K562 (cell line): ENCODE results near the gene IL17REL. TPM values are rescaled to one million over a fixed set of nuclear protein-coding genes. Genes with fewer than 3 reads are reported as not detected.

Experiments used
- ATAC-seq: fragments of 200-7000 bp; cut with Tn5 transposase; 3 replicates; pipeline ENCODE4 v1.9.1; 2020; ENCODE audit warnings: moderate library complexity
- BruUV-seq: library from RNA; stranded (reverse); fragments of 400-500 nt; replicated peaks from 2 replicates; lab custom pipeline; 2021; lab: Mats Ljungman, UMichigan
- CTCF ChIA-PET: fragments of 300-600 bp; formaldehyde crosslinking; extraction: SDS; loops from one replicate; lab custom pipeline; 2021; ENCODE audit warnings: low intra/inter-chr PET ratio; lab: Yijun Ruan, JAX
- POLR2A ChIA-PET: fragments of 300-600, 350-650 bp; sonication (Branson Sonifier 250); formaldehyde crosslinking; extraction: SDS; loops from one replicate; lab custom pipeline; 2021; ENCODE audit warnings: antibody characterized with exemption, inconsistent platforms; lab: Yijun Ruan, JAX
- DNase-seq, 4 experiments: peaks; one replicate each; pipeline versions ENCODE4 v3.0.0 to v3.0.0-alpha.2; 2011 to 2018; ENCODE audit warnings: low spot score in 3 of 4, mixed read lengths in 3 of 4; ENCODE audit errors: extremely low read depth in 1 of 4
- FAIRE-seq: peaks from 2 replicates; lab custom pipeline; 2011; peaks lifted over from hg19 to GRCh38; lab: Jason Lieb, UNC
- H2AFZ ChIP-seq: 2 replicates; pipeline ENCODE4 v1.6.0; 2011; ENCODE audit warnings: low read depth, low read length, control low read depth, inconsistent platforms
- H3K27ac ChIP-seq: fragments of 200-600 bp; 3 replicates; pipeline ENCODE4 v1.8.0; 2011; ENCODE audit warnings: low read depth, mild to moderate bottlenecking, control low read depth, inconsistent platforms, low read length, moderate library complexity, mixed read lengths; ENCODE audit errors: extremely low read depth
- H3K27me3 ChIP-seq, 2 experiments: fragments of 300-600 bp in 1 of 2; 2 replicates in 1 of 2; 3 replicates in 1 of 2; pipeline versions ENCODE4 v1.6.0 to v1.8.0; 2011; ENCODE audit warnings: inconsistent platforms in 2 of 2, low read length in 2 of 2, mild to moderate bottlenecking in 1 of 2, mixed read lengths in 1 of 2, moderate library complexity in 1 of 2; ENCODE audit not compliant: control insufficient read depth in 2 of 2, insufficient read depth in 2 of 2
- H3K36me3 ChIP-seq: fragments of 300-600 bp; 3 replicates; pipeline ENCODE4 v1.8.0; 2011; ENCODE audit warnings: mild to moderate bottlenecking, low read length, inconsistent platforms; ENCODE audit not compliant: control insufficient read depth, insufficient read depth
- H3K4me1 ChIP-seq, 2 experiments: fragments of 200-600 bp in 1 of 2; replicated peaks in 1 of 2; 2 replicates in 1 of 2; 3 replicates in 1 of 2; pipeline versions ENCODE4 v1.5.1 to v1.8.0; 2011; ENCODE audit warnings: inconsistent platforms in 2 of 2, low read length in 2 of 2, mild to moderate bottlenecking in 1 of 2, mixed read lengths in 1 of 2, moderate library complexity in 1 of 2; ENCODE audit not compliant: control insufficient read depth in 2 of 2, insufficient read depth in 2 of 2
- H3K4me2 ChIP-seq: 2 replicates; pipeline ENCODE4 v1.6.1; 2011; ENCODE audit warnings: low read length, control low read depth, inconsistent platforms, mixed read lengths; ENCODE audit not compliant: insufficient read depth
- H3K4me3 ChIP-seq: fragments of 200-600 bp; sonication (generic), shearing (Covaris generic); 2 replicates; pipeline ENCODE4 v1.5.1; 2016; ENCODE audit warnings: control low read depth, inconsistent platforms
- H3K79me2 ChIP-seq: fragments of 200-600 bp; 3 replicates; pipeline ENCODE4 v1.8.0; 2011; ENCODE audit warnings: low read length, inconsistent platforms; ENCODE audit not compliant: control insufficient read depth, insufficient read depth
- H3K9ac ChIP-seq, 2 experiments: 2 replicates each; pipeline versions ENCODE4 v1.6.0 to v1.6.1; 2011; ENCODE audit warnings: low read depth in 2 of 2, low read length in 2 of 2, control low read depth in 1 of 2, inconsistent platforms in 1 of 2, mild to moderate bottlenecking in 1 of 2, mixed read lengths in 1 of 2; ENCODE audit not compliant: insufficient read depth in 1 of 2
- H3K9me1 ChIP-seq: one replicate; pipeline ENCODE4 v1.6.0; 2011; ENCODE audit warnings: inconsistent platforms, mild to moderate bottlenecking, low read length, moderate library complexity; ENCODE audit not compliant: control insufficient read depth, insufficient read depth
- H3K9me3 ChIP-seq: replicated peaks from 2 replicates; pipeline ENCODE4 v1.5.1; 2011; ENCODE audit warnings: low read depth, low read length, inconsistent platforms; ENCODE audit not compliant: control insufficient read depth, insufficient read depth
- H4K20me1 ChIP-seq: replicated peaks from 2 replicates; pipeline ENCODE4 v1.6.1; 2011; ENCODE audit warnings: low read length, inconsistent platforms, mixed read lengths; ENCODE audit not compliant: control insufficient read depth, insufficient read depth
- BRD4 ChIP-seq: fragments of 200-600 bp; sonication (generic); IDR thresholded peaks from 2 replicates; pipeline ENCODE4 v1.6.1; 2017; ENCODE audit warnings: inconsistent platforms
- DNMT1 ChIP-seq: fragments of 450-650 bp; IDR thresholded peaks from 2 replicates; pipeline ENCODE4 v1.6.1; 2016; ENCODE audit warnings: antibody characterized with exemption, mild to moderate bottlenecking
- TAF9B ChIP-seq: fragments of 450-650 bp; IDR thresholded peaks from 2 replicates; pipeline ENCODE4 v1.6.1; 2018; ENCODE audit warnings: mild to moderate bottlenecking; ENCODE audit not compliant: partially characterized antibody
- ZNF318 ChIP-seq, 2 experiments: fragments of 450-650 bp; IDR thresholded peaks; 2 replicates each; pipeline ENCODE4 v1.6.1; 2016; ENCODE audit warnings: mild to moderate bottlenecking in 2 of 2, borderline replicate concordance in 1 of 2, low read depth in 1 of 2, moderate library complexity in 1 of 2
- WGBS: fragments of 100-300 bp; shearing (Covaris generic); methylation state at CpG from one replicate; pipeline ENCODE4 v1.1.6; 2016; ENCODE audit warnings: low coverage, mixed read lengths; ENCODE audit not compliant: insufficient coverage; ENCODE audit errors: missing lambda C conversion rate; 5-methylcytosine and 5-hydroxymethylcytosine counted together
- in situ Hi-C: fragments of 300-500 bp; cut with MboI; formaldehyde crosslinking; loops from 4 replicates; pipeline ENCODE4 v1.15.0; 2018; ENCODE audit warnings: inconsistent platforms, mixed read lengths
- intact Hi-C: fragments of 100-400 bp; cut with micrococcal nuclease; formaldehyde crosslinking; loops from 2 replicates; pipeline ENCODE4 v1.14.2; 2022
- polyA plus RNA-seq, 8 experiments: library from polyadenylated mRNA; depleted of rRNA in 4 of 8; stranded (reverse) in 5 of 8; unstranded in 3 of 8; fragments of >200 nt; fragmentation: Nextera tagmentation in 2 of 8; fragmentation: Illumina TruSeq in 1 of 8; extraction: Ambion mirVana in 2 of 8; extraction: Trizol in 1 of 8; gene quantifications; 2 replicates each; pipeline versions ENCODE4 v1.2.1 to v1.2.3, GENCODE V29; 2011 to 2014; ENCODE audit warnings: inconsistent platforms in 1 of 8, missing spikeins in 1 of 8
- total RNA-seq, 7 experiments: library from RNA; depleted of rRNA in 6 of 7; stranded (reverse); fragments of >200 nt in 6 of 7; fragmentation: Illumina TruSeq in 2 of 7; extraction: Trizol in 2 of 7; gene quantifications; 2 replicates each; pipeline versions ENCODE4 v1.2.1 to v1.2.3, GENCODE V29; 2011 to 2021; ENCODE audit warnings: low replicate concordance in 1 of 7

The IL17REL gene
- total and polyA plus RNA-seq, 9 of the 15 experiments (the other 6 are each of a cell fraction or from before 2014, with no cell fraction given): 0.05 to 0.42 (median 0.11) TPM; not detected in 4

GRCh38 chr22:50047346-50047745 lies 34.8 kb upstream of the IL17REL start:
- Histone ChIP-seq H3K9me1 (no peaks in the 10 kb centered on the region), H3K9me3 (no peaks in the 10 kb centered on the region), H3K79me2 (no peaks in the 10 kb centered on the region), H3K4me3 (no peak overlapping the region), H3K36me3 (no peaks in the 10 kb centered on the region), H3K27me3 (peaks cover 4 to 54% of the 10 kb centered on the region in 2 experiments; a peak in 3 of 5 replicates), H3K27ac (no peak overlapping the region), H3K4me2 (no peak overlapping the region), H3K4me1 (peaks cover 0 to 38% of the 10 kb centered on the region in 2 experiments; a peak in 2 of 5 replicates), H4K20me1 (0 out of 2 replicates have a peak, but pooled peaks cover 3% of the 10 kb centered on the region), H2AFZ (no peak overlapping the region), H3K9ac (no peak overlapping the region)
- intact Hi-C loops: no loop called here
- no TSS peak for BruUV-seq
- in situ Hi-C loops: no loop called here
- TF ChIP-seq BRD4: no peak
- TF ChIP-seq TAF9B: no peak
- no peak for TF ChIP-seq DNMT1
- TF ChIP-seq ZNF318 (IDR thresholded peaks at IDR 0.05; ENCODE audit: borderline replicate concordance in 1 of 2, low read depth in 1 of 2): no peak
- DNase-seq (no peak), ATAC-seq (no peak), FAIRE-seq (no peak)
- 20% methylated on average over 10 of the region's 16 CpGs for WGBS
- POLR2A ChIA-PET: interaction anchor here (0.6 kb wide), 1 partner anchor 53 kb away, joined by 4 read pairs; no protein-coding TSS in a partner anchor
- CTCF ChIA-PET: no interaction called here
